GM12878 (cell line): ENCODE data around the gene MSRB1. TPM values are rescaled to one million over a fixed set of nuclear protein-coding genes. Genes with fewer than 3 reads are reported as not detected.

Experiments
- ATAC-seq: fragments of 200-7000 bp; cut with Tn5 transposase; 3 replicates; pipeline ENCODE4 v1.9.1; 2020; ENCODE audit warnings: mild to moderate bottlenecking, moderate library complexity
- BruUV-seq: library from RNA; stranded (reverse); fragments of 400-500 nt; replicated peaks from 2 replicates; lab custom pipeline; 2021; lab: Mats Ljungman, UMichigan
- CTCF ChIA-PET: fragments of 300-600 bp; sonication (Branson Sonifier 250); formaldehyde crosslinking; extraction: SDS; loops from one replicate; lab custom pipeline; 2021; ENCODE audit warnings: inconsistent platforms; lab: Yijun Ruan, JAX
- POLR2A ChIA-PET: fragments of 350-600 bp; formaldehyde crosslinking; extraction: SDS; loops from one replicate; lab custom pipeline; 2021; ENCODE audit warnings: inconsistent platforms; lab: Charles Lee
- RAD21 ChIA-PET: fragments of 300-600 bp; sonication (Branson Sonifier 250); formaldehyde crosslinking; loops from one replicate; lab custom pipeline; 2023; ENCODE audit warnings: antibody characterized with exemption; ENCODE audit not compliant: unreplicated experiment; lab: Charles Lee
- SMC1A ChIA-PET: fragments of 300-600 bp; sonication (Branson Sonifier 250); formaldehyde crosslinking; loops from one replicate; lab custom pipeline; 2023; ENCODE audit not compliant: unreplicated experiment, uncharacterized antibody; lab: Charles Lee
- DNase-seq: peaks from one replicate; pipeline ENCODE4 v3.0.0-alpha.2; 2011; ENCODE audit warnings: low read depth, low spot score
- FAIRE-seq: peaks from 3 replicates; lab custom pipeline; 2011; peaks lifted over from hg19 to GRCh38; lab: Jason Lieb, UNC
- H2AFZ ChIP-seq: 2 replicates; pipeline ENCODE4 v1.6.0; 2011; ENCODE audit warnings: low read depth, low read length, control low read depth; ENCODE audit not compliant: control insufficient read depth
- H3K27ac ChIP-seq: 2 replicates; pipeline ENCODE4 v1.5.1; 2011; ENCODE audit warnings: control low read depth; ENCODE audit not compliant: control insufficient read depth, insufficient read depth
- H3K27me3 ChIP-seq, 2 experiments: replicated peaks in 1 of 2; 2 replicates each; pipeline versions ENCODE4 v1.6.0 to v1.6.1; 2011; ENCODE audit warnings: low read length in 1 of 2; ENCODE audit not compliant: control insufficient read depth in 2 of 2, insufficient read depth in 2 of 2
- H3K36me3 ChIP-seq, 2 experiments: 2 replicates each; pipeline ENCODE4 v1.5.1; 2011; ENCODE audit warnings: low read length in 1 of 2; ENCODE audit not compliant: control insufficient read depth in 2 of 2, insufficient read depth in 2 of 2
- H3K4me1 ChIP-seq: 2 replicates; pipeline ENCODE4 v1.6.1; 2011; ENCODE audit warnings: mild to moderate bottlenecking, low read length, moderate library complexity, mixed read lengths; ENCODE audit not compliant: control insufficient read depth, insufficient read depth
- H3K4me2 ChIP-seq: 2 replicates; pipeline ENCODE4 v1.6.0; 2011; ENCODE audit warnings: control low read depth; ENCODE audit not compliant: control insufficient read depth, insufficient read depth
- H3K4me3 ChIP-seq: fragments of 200-600 bp; sonication (generic); 2 replicates; pipeline ENCODE4 v1.5.1; 2016
- H3K79me2 ChIP-seq: 2 replicates; pipeline ENCODE4 v1.6.0; 2011; ENCODE audit warnings: low read length; ENCODE audit not compliant: control insufficient read depth, insufficient read depth
- H3K9ac ChIP-seq: 2 replicates; pipeline ENCODE4 v1.8.0; 2011; ENCODE audit warnings: low read length, control low read depth, mixed read lengths; ENCODE audit not compliant: control insufficient read depth, insufficient read depth
- H3K9me3 ChIP-seq: replicated peaks from 3 replicates; pipeline ENCODE4 v1.5.1; 2011; ENCODE audit warnings: mild to moderate bottlenecking, low read length; ENCODE audit not compliant: control insufficient read depth, insufficient read depth
- H4K20me1 ChIP-seq: 2 replicates; pipeline ENCODE4 v1.6.0; 2011; ENCODE audit not compliant: control insufficient read depth, insufficient read depth
- ATF3 ChIP-seq: IDR thresholded peaks from 2 replicates; pipeline ENCODE4 v1.6.1; 2011; ENCODE audit warnings: low read depth, mild to moderate bottlenecking, low read length, moderate library complexity, borderline replicate concordance; ENCODE audit errors: extremely low read depth
- BCL11A ChIP-seq: IDR thresholded peaks from 2 replicates; pipeline ENCODE4 v1.6.1; 2011; ENCODE audit warnings: low read depth, low read length
- BRCA1 ChIP-seq: IDR thresholded peaks from 2 replicates; pipeline ENCODE4 v1.6.1; 2011; ENCODE audit warnings: low read depth, low read length, improper control_type of control experiment
- CHD1 ChIP-seq: IDR thresholded peaks from 2 replicates; pipeline ENCODE4 v1.6.1; 2012; ENCODE audit warnings: low read depth, low read length, improper control_type of control experiment
- EGR1 ChIP-seq, 2 experiments: IDR thresholded peaks; 1 replicate in 1 of 2; 2 replicates in 1 of 2; pipeline ENCODE4 v1.6.1; 2011 to 2012; ENCODE audit warnings: low read depth in 2 of 2, low read length in 2 of 2, borderline replicate concordance in 1 of 2, mild to moderate bottlenecking in 1 of 2, moderate library complexity in 1 of 2
- ESRRA ChIP-seq: IDR thresholded peaks from 2 replicates; pipeline ENCODE4 v1.6.1; 2012; ENCODE audit warnings: mild to moderate bottlenecking, low read length, improper control_type of control experiment
- GATAD2B ChIP-seq: fragments of 450-650 bp; conservative IDR thresholded peaks from 2 replicates; pipeline ENCODE4 v1.6.1; 2017; ENCODE audit warnings: low read depth, mild to moderate bottlenecking, moderate library complexity
- MXI1 ChIP-seq: fragments of 150-350 bp; IDR thresholded peaks from 2 replicates; pipeline ENCODE4 v1.6.1; 2011; ENCODE audit warnings: low read depth, mild to moderate bottlenecking, inconsistent platforms, low read length, improper control_type of control experiment
- TAF1 ChIP-seq: IDR thresholded peaks from 2 replicates; pipeline ENCODE4 v1.6.1; 2011; ENCODE audit warnings: mild to moderate bottlenecking, low read depth, low read length, borderline replicate concordance
- TCF3 ChIP-seq: IDR thresholded peaks from 2 replicates; pipeline ENCODE4 v1.6.1; 2012; ENCODE audit warnings: low read depth, mild to moderate bottlenecking, low read length, borderline replicate concordance; ENCODE audit not compliant: insufficient read depth
- ZNF207 ChIP-seq: fragments of 450-650 bp; IDR thresholded peaks from 2 replicates; pipeline ENCODE4 v1.6.1; 2014; ENCODE audit warnings: antibody characterized with exemption, mild to moderate bottlenecking, borderline replicate concordance
- ZNF24 ChIP-seq: fragments of 450-650 bp; IDR thresholded peaks from 2 replicates; pipeline ENCODE4 v1.6.1; 2017; ENCODE audit warnings: antibody characterized with exemption, mild to moderate bottlenecking
- ZNF274 ChIP-seq: IDR thresholded peaks from one replicate; pipeline ENCODE4 v1.8.0; 2011; ENCODE audit not compliant: insufficient read length, insufficient read depth
- ZNF384 ChIP-seq: IDR thresholded peaks from 2 replicates; pipeline ENCODE4 v1.6.1; 2012; ENCODE audit warnings: low read depth, mild to moderate bottlenecking, low read length, improper control_type of control experiment, borderline replicate concordance
- WGBS: methylation state at CpG from one replicate; pipeline ENCODE4 v1.1.6; 2016; ENCODE audit warnings: low lambda C conversion rate; ENCODE audit not compliant: insufficient replicate concordance, insufficient coverage; ENCODE audit errors: missing lambda C conversion rate; 5-methylcytosine and 5-hydroxymethylcytosine counted together
- in situ Hi-C: fragments of 300-500 bp; cut with MboI; formaldehyde crosslinking; loops from 9 replicates; pipeline ENCODE4 v1.14.3; 2018; ENCODE audit warnings: mixed read lengths
- intact Hi-C: fragments of 100-400 bp; cut with micrococcal nuclease; formaldehyde crosslinking; loops from one replicate; pipeline ENCODE4 v1.14.2; 2022; ENCODE audit not compliant: unreplicated experiment
- polyA plus RNA-seq, 11 experiments: library from polyadenylated mRNA; depleted of rRNA in 4 of 11; unstranded in 6 of 11; stranded (reverse) in 5 of 11; fragments of >200 nt; fragmentation: Nextera tagmentation in 4 of 11; fragmentation: Illumina TruSeq in 1 of 11; extraction: Ambion mirVana in 4 of 11; extraction: Trizol in 1 of 11; gene quantifications; 1 replicate in 1 of 11; 2 replicates in 10 of 11; pipeline versions ENCODE4 v1.2.1 to v1.2.3, GENCODE V29; 2011 to 2016; ENCODE audit warnings: inconsistent platforms in 2 of 11, missing spikeins in 2 of 11, low read depth in 1 of 11
- total RNA-seq, 4 experiments: library from RNA; depleted of rRNA in 3 of 4; stranded (reverse); fragments of >200 nt in 3 of 4; fragmentation: Illumina TruSeq in 1 of 4; extraction: Trizol in 1 of 4; gene quantifications; 2 replicates each; pipeline versions ENCODE4 v1.2.1 to v1.2.3, GENCODE V29; 2013 to 2021
- TF ChIP-seq, protein P1 (sequence below): fragments of 450-650 bp; IDR thresholded peaks from 2 replicates; pipeline ENCODE4 v1.6.1; 2017; ENCODE audit warnings: mild to moderate bottlenecking

The MSRB1 gene
- total and polyA plus RNA-seq, 10 of the 15 experiments (the other 5 are each of a cell fraction or from before 2014, with no cell fraction given) = 5.1 to 48.6 (median 25.7) TPM

DNA sequence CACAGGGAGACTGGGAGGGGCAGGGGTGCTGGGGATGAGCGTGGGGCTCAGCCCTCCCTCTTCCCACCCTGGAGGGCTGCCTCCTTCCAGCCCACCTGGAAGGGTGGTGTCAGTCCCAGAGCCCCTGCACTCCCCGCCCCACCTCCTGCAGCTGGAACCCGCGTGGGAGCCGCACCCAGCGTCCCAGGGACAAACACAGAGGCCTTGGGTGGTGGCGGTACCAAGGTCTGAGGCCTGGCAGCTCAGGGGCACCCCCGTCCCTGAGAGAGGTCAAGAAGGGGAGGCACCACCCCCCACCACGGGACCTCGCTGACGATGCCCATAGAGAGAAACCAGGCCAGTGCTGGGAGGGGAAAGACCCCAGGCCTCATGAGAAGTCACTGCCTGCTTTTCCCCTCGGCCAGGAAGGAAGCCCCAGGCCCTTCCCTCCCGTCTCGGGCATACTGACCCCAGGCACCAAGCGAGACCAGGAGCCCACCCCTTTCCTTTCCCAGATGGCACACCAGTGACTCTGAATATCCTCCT, 28.9 kb downstream of the MSRB1 start:
- no peak for FAIRE-seq
- intact Hi-C loops = no loop called here
- in situ Hi-C loops = no loop called here
- Histone ChIP-seq H3K4me1 (no peaks in the 10 kb centered on the region), H3K27me3 (peaks cover 6 to 7% of the 10 kb centered on the region in 2 experiments; a peak in 3 of 4 replicates), H4K20me1 (no peaks in the 10 kb centered on the region), H2AFZ (no peak overlapping the region), H3K4me2 (no peak overlapping the region)
- POLR2A ChIA-PET = no interaction called here
- no TSS peak for BruUV-seq
- TF ChIP-seq CHD1 (no peak), ESRRA (no peak), ZNF274 (no peak), TAF1 (no peak)
- TF ChIP-seq, all 136 proteins: peak for 0
- Histone ChIP-seq H3K36me3 (no peaks in the 10 kb centered on the region), H3K9me3 (no peaks in the 10 kb centered on the region), H3K27ac (no peak overlapping the region), H3K9ac (no peak overlapping the region), H3K4me3 (no peak overlapping the region), H3K79me2 (no peaks in the 10 kb centered on the region)
- ChIA-PET CTCF (no interaction called here), RAD21 (no interaction called here), SMC1A (no interaction called here)
- no peak for DNase-seq
- 5% methylated on average over 11 of the region's 15 CpGs for WGBS
- ATAC-seq = no peak

GRCh38 chr16:1913327-1914083, 29.5 kb downstream of the MSRB1 start:
- FAIRE-seq (no peak), DNase-seq (no peak), ATAC-seq (0 out of 3 replicates have a peak, but pooled peaks have one; percentile 19)
- H3K9ac ChIP-seq = no peak overlapping the region
- no peaks in the 10 kb centered on the region for H3K79me2 ChIP-seq
- in situ Hi-C loops = no loop called here
- no peaks in the 10 kb centered on the region for H3K9me3 ChIP-seq
- no peak overlapping the region for H2AFZ ChIP-seq
- H3K4me3 ChIP-seq = no peak overlapping the region
- H3K36me3 ChIP-seq = no peaks in the 10 kb centered on the region
- no peak overlapping the region for H3K4me2 ChIP-seq
- POLR2A ChIA-PET = no interaction called here
- CTCF ChIA-PET = no interaction called here
- BruUV-seq = no TSS peak
- H3K4me1 ChIP-seq = no peaks in the 10 kb centered on the region
- no peak overlapping the region for H3K27ac ChIP-seq
- H4K20me1 ChIP-seq = no peaks in the 10 kb centered on the region
- RAD21 ChIA-PET = no interaction called here
- intact Hi-C loops = no loop called here
- 22% methylated on average over 19 of the region's 21 CpGs for WGBS
- SMC1A ChIA-PET = no interaction called here
- H3K27me3 ChIP-seq = peaks cover 4 to 6% of the 10 kb centered on the region in 2 experiments; a peak in 3 of 4 replicates
- TF ChIP-seq MXI1 (no peak), BCL11A (no peak), EGR1 (IDR thresholded peaks at IDR 0.05; ENCODE audit: borderline replicate concordance in 1 of 2, low read depth in 2 of 2, low read length in 2 of 2) (no peak), GATAD2B (no peak), ZNF24 (no peak), BRCA1 (no peak), ZNF384 (no peak), ZNF207 (no peak), TCF3 (no peak), ATF3 (no peak)
- TF ChIP-seq, protein P1, sequence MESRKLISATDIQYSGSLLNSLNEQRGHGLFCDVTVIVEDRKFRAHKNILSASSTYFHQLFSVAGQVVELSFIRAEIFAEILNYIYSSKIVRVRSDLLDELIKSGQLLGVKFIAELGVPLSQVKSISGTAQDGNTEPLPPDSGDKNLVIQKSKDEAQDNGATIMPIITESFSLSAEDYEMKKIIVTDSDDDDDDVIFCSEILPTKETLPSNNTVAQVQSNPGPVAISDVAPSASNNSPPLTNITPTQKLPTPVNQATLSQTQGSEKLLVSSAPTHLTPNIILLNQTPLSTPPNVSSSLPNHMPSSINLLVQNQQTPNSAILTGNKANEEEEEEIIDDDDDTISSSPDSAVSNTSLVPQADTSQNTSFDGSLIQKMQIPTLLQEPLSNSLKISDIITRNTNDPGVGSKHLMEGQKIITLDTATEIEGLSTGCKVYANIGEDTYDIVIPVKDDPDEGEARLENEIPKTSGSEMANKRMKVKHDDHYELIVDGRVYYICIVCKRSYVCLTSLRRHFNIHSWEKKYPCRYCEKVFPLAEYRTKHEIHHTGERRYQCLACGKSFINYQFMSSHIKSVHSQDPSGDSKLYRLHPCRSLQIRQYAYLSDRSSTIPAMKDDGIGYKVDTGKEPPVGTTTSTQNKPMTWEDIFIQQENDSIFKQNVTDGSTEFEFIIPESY = no peak
